Inferior parietal cortex (tissue), 1 donor: ENCODE data around the gene EEIG2.
"Not testable (repeated sequence)": the region's sequence is repeated elsewhere in the genome, so short reads cannot be mapped to it uniquely, and the experiment has no call there.

Experiments used
- DNase-seq: peaks from one replicate; pipeline ENCODE4 v3.0.0-alpha.2; 2016; ENCODE audit errors: extremely low spot score

The EEIG2 gene

GRCh38 chr1:108559215-108560186 lies at the start of gene EEIG2:
Gene EEIG2, plus strand, starts transcription at chr1:108560100. Its CDS starts 329 bp downstream, at chr1:108560429.
- DNase-seq = peak; percentile 75

- peak; percentile 38 for DNase-seq
Measured at GRCh38 chr1:108511764-108512163, 48.1 kb upstream of the EEIG2 start.

- DNase-seq = peak; percentile 79
Measured at GRCh38 chr1:108512239-108513043, 47.5 kb upstream of the EEIG2 start.

- no peak for DNase-seq
Measured at GRCh38 chr1:108513044-108513415, 46.9 kb upstream of the EEIG2 start.

- DNase-seq = not testable (repeated sequence)
Measured at GRCh38 chr1:108513914-108514313, 46.0 kb upstream of the EEIG2 start.

- not testable (repeated sequence) for DNase-seq
Measured at GRCh38 chr1:108517301-108517897, 42.5 kb upstream of the EEIG2 start.

- DNase-seq = no peak
Measured at GRCh38 chr1:108521990-108522393, 37.9 kb upstream of the EEIG2 start.

- DNase-seq = no peak
Measured at GRCh38 chr1:108523829-108524228, 36.1 kb upstream of the EEIG2 start.

- DNase-seq = no peak
Measured at GRCh38 chr1:108524676-108525075, 35.2 kb upstream of the EEIG2 start.

GRCh38 chr1:108527135-108527534 lies 32.8 kb upstream of the EEIG2 start:
- DNase-seq = no peak

GRCh38 chr1:108527837-108528236 lies 32.1 kb upstream of the EEIG2 start:
- DNase-seq = no peak

GRCh38 chr1:108531444-108531843 lies 28.5 kb upstream of the EEIG2 start:
- no peak for DNase-seq

- no peak for DNase-seq
Measured at GRCh38 chr1:108532730-108533129, 27.2 kb upstream of the EEIG2 start.

GRCh38 chr1:108533351-108534083 lies 26.4 kb upstream of the EEIG2 start:
- DNase-seq = no peak

- no peak for DNase-seq
Measured at GRCh38 chr1:108534759-108535158, 25.1 kb upstream of the EEIG2 start.

- DNase-seq = not testable (repeated sequence)
Measured at GRCh38 chr1:108535315-108535897, 24.5 kb upstream of the EEIG2 start.

- not testable (repeated sequence) for DNase-seq
Measured at GRCh38 chr1:108536021-108536420, 23.9 kb upstream of the EEIG2 start.

- not testable (repeated sequence) for DNase-seq
Measured at GRCh38 chr1:108536791-108537190, 23.1 kb upstream of the EEIG2 start.

GRCh38 chr1:108537976-108538375 lies 21.9 kb upstream of the EEIG2 start:
- no peak for DNase-seq

- DNase-seq = no peak
Measured at GRCh38 chr1:108540977-108541376, 18.9 kb upstream of the EEIG2 start.

- no peak for DNase-seq
Measured at GRCh38 chr1:108541861-108542260, 18.0 kb upstream of the EEIG2 start.
